Activated CD8-positive, alpha-beta memory T cell treated with anti-CD3 and anti-CD28 coated beads for 48 hours (primary cell): ENCODE data around the gene MPZL2.

Experiments used
- DNase-seq, 3 experiments: peaks; one replicate each; pipeline ENCODE4 v3.0.0-alpha.2; 2020; ENCODE audit warnings: low read depth in 2 of 3, low spot score in 2 of 3

The MPZL2 gene

DNA sequence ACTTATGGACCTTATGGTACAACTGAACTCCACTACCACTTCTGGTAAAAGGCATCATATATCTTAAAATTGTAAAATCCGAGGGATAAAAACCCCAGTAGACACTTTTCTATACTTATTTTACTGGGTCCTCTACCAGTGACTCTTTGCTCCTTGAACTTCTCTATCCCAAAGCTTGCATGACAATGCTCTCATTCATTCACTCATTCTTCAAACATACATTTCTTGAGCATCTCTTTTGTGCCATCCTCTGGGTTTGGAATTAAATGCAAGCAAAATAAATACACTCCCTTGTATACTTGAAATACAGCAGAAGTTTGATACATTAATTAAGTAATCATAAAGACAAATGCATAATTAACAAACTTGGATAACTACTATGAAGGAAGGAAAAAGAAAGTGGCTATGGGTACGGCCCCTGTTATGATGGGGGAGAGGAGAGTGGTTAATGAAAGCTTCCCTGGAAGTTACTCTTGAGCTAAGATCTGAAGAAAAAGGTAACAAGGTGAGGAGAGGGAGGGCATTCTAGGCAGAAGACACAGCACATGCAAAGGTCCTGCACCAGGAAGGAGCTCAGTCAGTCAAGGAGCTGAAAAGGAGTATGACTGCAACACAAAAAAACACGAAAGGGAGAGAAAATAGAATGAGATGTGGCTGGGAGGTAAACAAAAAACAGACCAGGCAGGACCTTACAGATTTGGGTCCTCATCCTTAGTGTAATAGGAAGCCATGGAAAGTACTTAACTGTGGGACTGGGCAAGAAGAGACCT, 19.9 kb downstream of the MPZL2 start:
- no peak for DNase-seq

GRCh38 chr11:118243161-118243560, 20.9 kb downstream of the MPZL2 start:
- no peak for DNase-seq

- no peak for DNase-seq
These were observed 22.4 kb downstream of the MPZL2 start for GRCh38 chr11:118241764-118242098.

DNA sequence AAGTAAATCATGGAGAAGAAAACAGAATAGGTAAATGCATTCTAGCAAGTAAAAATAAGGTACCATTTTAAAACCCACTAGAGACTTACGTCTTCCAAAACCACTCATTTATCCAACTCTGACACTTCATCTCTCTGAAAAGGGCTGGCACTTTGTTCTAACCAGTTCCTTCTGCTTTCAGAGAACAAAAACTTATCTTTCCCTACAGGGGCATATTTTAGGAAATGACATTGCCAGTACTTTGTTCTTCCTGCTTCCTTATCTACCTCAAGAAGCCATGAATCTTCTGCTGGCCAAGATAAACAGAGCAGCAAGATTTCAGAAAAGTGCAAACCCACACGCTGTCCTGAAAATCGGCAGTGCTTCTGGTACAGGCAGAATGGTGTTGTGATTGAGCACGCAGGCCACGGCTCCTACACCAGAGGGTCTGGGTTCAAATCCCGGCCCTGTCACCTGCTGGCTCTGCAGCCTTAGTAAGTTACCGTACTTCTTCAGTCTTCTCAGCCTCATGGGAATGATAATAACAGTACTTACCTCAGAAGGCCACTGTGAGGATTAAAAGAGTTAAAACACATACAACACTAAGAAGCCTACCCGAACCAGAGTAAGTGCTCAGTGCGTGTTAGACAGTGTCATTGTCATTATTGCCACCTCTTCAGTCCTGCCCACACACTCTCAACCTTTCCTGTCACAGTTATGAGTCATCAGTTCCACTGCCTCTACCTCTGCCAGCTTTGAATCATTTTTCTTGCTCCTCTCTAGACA, 22.9 kb downstream of the MPZL2 start:
- no peak for DNase-seq

DNA sequence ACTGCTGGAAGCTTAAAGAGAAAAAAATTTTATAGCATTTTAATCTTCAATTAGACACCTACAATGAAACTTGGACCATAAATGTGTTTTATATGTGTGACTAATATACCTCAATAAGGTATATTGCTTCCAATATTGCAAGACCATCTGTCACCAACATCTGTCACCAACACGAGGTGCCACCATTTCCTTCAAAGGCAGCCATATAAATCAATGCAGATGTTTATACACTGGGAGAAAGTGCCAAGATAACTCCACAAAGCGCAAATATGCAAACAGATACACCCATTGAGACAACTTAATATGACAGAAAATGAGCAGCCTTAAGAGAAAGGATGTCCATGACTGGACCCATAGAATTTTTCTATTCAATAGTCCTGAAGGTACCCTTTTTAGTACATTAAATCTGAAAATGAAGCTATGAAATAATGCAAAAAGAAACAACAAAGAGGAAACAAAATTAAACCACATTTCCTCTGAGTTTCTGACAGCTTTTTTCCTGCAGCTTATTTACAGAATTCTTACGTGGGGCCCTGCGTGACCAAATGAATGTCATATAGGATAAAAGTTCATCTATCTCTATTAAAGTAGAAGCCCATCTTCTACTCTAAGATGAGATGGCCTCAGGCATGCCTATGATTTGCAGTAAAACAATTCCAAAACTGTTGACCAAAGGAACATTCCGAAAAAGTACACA, 24.4 kb downstream of the MPZL2 start:
- no peak for DNase-seq

DNA sequence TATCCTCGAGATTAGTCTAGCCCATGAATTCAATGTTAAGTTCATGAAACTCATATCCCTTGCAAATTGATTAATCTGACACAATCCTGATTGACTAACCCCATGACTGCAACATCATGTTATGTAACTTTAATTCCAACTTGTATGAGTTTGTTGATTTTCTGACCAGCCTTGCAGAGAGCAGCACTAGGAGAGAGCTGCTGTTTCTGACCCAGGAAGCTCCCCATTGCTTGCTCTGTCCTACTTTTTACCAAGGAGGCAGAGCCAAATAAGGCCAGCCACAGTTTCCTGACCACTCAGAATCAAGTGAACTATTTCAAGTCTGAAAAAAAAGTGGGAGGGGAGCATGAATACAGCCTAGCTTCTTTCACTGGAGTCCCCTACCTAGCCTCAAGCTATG, 25.2 kb downstream of the MPZL2 start:
- DNase-seq = no peak

- DNase-seq = no peak
These were observed 25.7 kb downstream of the MPZL2 start for GRCh38 chr11:118238421-118238820.

- DNase-seq = no peak
These were observed 27.9 kb downstream of the MPZL2 start for GRCh38 chr11:118236170-118236569.

DNA sequence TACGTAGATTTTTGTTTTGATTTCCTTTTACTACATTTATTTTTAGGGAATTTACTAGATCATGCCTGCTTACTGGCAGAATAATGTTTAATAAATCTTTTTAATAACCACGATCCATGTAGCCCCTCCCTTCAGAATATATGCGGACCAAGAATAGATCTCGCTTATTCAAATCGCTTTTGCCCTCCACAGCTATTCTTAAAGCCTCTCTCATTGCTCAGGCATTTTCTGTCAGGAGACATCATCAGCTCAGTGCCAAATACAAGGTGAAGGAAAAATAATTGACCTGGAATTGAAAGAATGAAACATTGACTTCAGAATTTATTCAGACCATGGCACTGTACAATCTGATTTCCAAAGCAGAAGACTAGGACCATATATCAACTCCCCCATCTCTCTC, 29.3 kb downstream of the MPZL2 start:
- DNase-seq = no peak

DNA sequence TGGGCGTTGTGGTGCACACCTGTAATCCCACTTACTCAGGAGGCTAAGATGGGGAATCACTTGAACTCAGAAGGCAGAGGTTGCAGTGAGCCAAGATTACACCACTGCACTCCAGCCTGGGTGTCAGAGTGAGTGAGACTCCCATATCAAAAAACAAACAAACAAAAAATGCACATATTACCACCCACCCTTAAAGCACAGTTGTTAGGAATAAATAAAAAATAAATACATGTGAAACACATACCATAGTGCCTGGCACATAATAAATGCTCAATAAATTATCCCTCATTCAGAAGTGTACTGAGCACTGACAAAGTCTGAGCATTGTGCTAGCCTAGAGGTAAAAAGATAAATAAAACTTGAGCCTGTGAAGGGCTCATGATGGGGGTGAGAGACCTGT, 30.2 kb downstream of the MPZL2 start:
- no peak for DNase-seq

DNA sequence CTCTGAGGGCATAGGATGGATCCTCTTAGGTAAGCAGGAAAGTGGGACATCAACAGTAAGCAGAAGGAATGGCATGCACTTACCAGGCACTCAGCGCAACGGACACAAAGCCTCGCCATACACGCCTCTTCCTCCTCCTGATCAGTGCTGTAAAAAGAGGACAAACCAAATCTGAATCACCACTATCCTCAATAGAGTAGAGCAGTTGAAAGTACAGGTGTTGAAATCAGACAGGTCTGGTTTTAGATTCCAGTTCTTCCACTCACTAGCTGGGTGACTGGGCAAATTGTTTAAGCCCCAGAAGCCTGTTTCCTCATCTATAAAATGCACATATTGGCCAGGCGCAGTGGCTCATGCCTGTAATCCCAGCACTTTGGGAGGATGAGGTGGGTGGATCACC, 30.7 kb downstream of the MPZL2 start:
- no peak for DNase-seq

- DNase-seq = no peak
These were observed 31.4 kb downstream of the MPZL2 start for GRCh38 chr11:118232659-118233058.

DNA sequence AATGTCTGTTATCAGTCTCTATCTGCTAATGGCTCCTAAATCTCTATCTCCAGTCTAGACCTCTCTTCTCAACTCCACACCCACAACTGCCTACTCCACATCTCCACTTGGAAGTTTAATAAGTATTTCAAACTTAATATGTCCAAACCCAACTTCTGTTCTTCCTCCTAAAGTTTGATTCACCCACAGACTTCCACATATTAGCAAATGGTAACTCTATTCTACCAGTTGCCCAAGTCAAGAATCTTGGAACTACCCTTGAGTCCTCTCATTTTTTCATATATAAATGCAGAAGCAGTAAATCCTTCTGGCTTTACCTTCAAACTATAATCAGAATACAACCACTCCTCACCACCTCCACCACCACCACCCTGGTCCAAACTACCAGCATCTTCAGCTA, 32.6 kb downstream of the MPZL2 start:
- no peak for DNase-seq

DNA sequence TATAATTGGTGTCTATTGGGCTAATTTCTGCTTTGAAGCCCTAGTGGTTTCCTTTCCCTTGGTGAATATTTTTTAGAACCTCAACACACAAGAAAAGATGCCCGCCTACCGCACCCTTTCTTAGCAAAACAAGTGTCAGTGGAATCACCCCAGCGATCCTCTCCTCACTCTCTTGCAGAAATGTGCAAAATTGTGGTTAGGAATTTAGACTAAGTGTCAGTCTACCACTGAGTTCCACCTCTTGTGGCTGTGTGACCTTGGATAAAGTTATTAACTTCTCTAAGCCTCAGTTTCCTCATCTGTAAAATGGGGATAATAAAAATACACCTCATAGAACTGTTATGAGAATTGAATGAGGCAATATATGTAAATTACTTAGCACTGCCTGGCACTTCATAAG, 34.0 kb downstream of the MPZL2 start:
- no peak for DNase-seq

DNA sequence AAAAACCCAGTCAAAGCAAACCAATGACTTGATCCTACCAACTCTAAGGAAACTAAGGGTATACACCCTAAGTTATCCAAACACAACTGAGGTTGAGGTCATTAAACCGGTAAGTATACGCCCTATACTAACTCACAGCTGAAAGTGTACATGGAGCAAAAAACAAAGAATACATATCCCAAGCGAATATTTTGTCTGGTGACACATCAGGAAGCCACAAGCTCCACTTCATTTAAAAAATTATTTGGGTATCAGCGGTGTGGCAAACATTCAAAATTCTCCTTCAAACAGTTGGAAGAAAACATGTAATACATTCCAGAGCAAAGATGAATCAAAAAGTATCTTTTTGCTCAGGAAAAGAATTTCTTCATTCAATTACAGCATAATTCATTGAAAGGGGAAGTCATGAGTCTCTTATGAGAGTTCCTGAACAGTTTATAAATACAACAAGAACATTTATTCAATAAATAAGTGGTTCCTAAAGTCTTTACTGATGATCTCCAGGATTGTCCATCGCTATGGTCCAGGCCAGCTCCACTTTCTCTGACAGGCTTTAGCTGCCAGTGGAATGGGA, 34.7 kb downstream of the MPZL2 start:
- no peak for DNase-seq

- DNase-seq = no peak
These were observed 36.0 kb downstream of the MPZL2 start for GRCh38 chr11:118227865-118228785.

DNA sequence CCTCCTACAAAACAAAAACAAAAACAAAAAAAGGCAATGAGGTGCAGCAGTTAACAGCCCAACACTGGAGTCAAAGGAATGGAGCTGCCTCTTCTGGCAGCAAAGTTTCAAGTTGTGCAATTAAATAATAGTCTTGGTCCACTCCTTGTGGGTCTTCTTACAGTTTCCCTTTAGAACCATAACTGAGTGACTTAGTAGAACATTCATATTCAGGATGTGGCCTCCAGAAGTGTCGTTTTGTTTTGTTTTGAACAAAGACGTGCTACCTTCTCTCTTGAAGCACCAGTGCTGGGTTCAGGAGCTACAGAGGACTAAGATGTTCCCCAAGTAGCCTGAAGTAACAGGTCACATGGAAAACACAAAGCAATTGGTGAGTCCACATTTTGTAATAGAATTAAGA, 37.3 kb downstream of the MPZL2 start:
- no peak for DNase-seq

- DNase-seq = no peak
These were observed 37.8 kb downstream of the MPZL2 start for GRCh38 chr11:118226296-118226695.

- DNase-seq = no peak
These were observed 39.4 kb downstream of the MPZL2 start, which contains the start of gene JAML for GRCh38 chr11:118224511-118225188. JAML (minus strand) TSS chr11:118225011; CDS start chr11:118214866, 10,145 bp downstream.

DNA sequence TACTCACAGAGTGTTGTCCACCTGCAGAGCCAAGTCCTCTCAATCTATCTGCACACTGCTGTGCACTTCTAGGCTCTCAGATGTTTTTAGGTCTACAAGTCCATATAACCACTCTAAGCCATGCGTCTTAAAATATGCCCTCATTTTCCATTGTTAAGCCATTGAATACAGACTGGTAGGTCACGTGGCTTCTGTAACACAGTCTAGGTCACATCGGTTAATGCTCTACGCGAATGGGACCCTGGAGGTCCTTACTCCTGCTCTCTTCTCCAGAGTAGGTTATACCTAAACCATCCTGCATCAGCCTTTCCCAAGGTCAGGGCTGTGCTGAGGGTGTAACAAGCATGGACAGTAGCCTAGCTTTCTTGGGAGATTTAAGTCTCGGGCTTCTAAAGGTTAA, 40.1 kb downstream of the MPZL2 start:
- no peak for DNase-seq
